Raji (cell line): ENCODE data around the gene NF1.
A peak's percentile ranks its signal among the peaks of the same experiment; 100 is the strongest.

Experiments used
- POLR2A ChIP-seq: IDR thresholded peaks from 2 replicates; pipeline ENCODE4 v1.6.1; 2011; ENCODE audit warnings: low read depth, low read length, control low read depth; ENCODE audit not compliant: insufficient read depth

The NF1 gene

DNA sequence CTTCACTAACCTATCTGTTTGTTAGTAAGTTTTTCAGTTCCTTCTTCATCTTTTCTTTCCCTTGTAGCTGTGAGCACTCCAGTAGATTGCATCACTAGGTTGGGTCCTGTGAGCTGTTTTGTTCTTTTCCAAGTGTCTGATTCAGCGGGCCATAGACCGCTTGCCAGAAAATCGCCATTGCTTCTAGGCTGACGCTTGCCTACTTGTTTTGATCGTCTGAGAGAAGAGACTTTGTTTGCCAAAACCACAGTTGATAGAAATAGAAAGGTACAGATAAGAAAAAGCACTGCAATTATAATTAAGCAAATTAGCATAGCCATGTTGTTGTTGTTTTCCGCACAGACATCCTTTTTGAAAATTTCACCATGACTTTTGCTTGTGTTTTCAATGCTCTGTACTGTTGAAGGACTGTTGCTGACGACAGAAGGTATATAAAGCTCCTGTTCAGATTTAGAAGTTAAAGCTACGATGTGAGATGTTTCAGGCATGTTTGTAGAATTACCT is 223.6 kb downstream of the NF1 start:
- TF ChIP-seq POLR2A: peak; percentile 74

DNA sequence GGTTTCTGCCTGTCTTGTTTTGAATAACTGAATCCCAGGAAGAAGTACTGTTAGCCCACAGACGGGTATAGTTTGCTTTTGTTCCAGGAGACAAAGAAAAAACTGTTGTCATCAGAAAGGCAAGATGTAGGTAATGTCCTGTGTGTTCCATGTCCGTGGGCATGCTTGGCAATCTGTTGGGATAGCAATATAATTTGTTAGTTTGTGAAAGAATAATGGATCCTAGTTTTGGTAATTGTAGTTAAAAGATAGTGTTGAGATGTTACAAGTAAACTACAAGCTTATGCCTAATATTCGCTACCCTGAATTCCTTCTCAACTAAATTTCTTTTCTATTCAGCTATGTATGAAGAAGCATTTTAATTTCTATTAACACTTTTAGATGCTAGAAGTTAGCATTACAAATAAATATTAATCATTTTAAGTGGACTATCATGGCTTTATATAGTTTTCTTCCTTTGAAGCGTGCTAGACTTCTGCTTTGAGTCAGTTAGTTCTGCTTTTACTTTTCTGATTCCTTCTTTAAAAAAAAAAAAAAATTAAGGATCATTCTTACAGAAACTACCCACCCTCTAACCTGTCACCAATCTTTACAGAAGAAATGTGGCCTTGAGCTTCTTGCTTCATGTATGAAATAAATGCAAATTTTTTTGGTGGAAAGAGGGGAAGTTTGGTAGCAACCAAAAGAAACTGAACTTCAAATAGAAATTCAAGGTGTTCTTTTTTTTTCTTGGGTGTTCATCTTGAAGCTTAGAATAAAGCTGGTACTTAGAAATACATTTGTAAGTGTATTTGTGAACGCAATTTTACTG is 224.3 kb downstream of the NF1 start:
- peak; percentile 43; the same call in 1 of the 2 replicates for TF ChIP-seq POLR2A

DNA sequence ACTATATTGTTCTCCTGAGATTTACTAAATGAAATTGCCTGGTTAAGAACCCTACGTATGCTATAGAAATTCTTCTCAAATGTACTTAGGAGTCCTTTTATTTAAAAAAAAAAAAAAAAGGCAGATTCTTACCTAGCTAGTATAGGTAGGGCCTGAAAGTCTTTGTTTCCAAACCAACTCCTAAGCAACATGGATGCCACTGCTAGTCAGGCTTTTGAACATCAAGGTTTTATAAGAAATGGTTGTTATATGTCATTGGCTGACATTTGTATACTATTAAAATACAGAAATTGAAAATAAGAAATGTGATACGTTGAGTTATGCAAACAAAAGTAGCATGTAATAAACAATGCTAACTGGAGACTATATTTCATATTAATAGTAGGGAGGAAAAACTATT is 225.5 kb downstream of the NF1 start:
- TF ChIP-seq POLR2A: no peak

DNA sequence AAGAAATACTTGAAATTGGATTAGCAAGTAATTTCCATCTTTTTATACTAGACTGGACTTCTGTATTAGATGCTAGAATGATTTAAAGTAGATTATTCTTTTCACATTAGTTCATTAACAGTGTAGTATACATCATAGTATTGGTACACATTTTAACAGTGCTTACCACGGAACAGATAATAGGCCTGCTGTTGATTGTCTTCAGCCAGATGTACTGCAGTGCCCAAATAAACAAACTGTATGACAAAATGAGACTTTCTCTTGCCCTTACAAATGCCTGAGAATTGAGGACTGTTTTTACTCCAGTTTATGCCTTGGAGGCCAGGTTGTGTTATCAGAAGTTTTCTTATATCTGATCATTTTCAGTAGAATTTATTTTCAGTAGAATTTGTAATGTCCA is 226.0 kb downstream of the NF1 start:
- TF ChIP-seq POLR2A: no peak

DNA sequence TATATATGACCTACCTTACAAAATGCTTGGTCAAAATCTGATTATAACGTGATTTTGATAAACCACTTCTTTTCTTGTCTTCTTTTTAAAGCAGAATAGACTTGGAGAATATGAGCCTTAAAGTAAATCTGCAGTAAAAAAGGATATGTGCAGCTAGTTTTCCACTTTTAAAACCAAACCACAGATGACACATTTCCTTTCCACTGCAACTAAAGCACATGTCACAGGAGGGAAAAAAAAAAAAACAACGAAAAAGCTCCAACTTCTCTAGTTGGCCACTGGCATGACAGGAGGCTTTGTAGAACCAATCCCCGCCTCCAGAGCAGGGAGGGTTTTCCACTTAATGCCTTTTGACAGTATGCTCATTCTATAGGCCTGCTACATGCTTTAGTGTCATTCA is 226.7 kb downstream of the NF1 start, which contains the start of gene EVI2A:
TSS of gene EVI2A (minus strand) at position 142 of the 400 bp plus-strand sequence. CDS start 2,609 bp downstream, outside the sequence.
- TF ChIP-seq POLR2A: peak; percentile 39

DNA sequence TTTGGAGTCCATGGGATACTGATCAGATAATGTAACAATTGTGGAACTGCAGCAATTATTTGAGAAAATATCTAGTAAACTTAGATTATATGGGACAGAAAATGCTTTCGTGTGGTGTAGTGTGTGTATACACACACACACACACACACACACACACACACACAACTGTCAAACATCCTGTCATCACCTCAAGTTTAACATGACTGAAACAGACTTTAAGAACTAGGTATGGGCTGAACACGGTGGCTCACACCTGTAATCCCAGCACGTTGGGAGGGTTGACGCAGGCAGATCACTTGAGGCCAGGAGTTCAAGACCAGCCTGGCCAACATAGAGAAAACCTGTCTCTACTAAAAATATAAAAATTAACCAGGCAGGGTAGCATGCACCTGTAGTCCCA is 227.2 kb downstream of the NF1 start:
- no peak for TF ChIP-seq POLR2A

DNA sequence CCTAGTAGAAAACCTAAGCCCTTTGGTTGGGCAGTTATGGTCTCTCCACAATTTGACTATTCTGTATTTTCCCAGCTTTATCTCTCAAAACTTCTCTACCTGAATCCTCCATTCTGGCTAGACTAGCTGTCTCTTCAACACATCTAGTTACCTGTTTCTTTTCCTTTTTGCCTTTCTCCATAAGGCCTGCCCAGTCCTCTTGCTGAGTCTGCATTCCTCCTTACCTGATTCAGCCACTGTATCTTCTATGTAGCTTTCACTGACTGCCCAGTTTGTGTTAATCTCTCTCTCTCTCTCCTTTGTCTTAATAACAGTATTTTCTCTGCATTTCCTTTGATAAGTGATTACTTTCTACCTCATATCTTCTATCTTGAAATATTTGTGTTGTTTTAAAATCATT is 228.8 kb downstream of the NF1 start:
- no peak for TF ChIP-seq POLR2A

DNA sequence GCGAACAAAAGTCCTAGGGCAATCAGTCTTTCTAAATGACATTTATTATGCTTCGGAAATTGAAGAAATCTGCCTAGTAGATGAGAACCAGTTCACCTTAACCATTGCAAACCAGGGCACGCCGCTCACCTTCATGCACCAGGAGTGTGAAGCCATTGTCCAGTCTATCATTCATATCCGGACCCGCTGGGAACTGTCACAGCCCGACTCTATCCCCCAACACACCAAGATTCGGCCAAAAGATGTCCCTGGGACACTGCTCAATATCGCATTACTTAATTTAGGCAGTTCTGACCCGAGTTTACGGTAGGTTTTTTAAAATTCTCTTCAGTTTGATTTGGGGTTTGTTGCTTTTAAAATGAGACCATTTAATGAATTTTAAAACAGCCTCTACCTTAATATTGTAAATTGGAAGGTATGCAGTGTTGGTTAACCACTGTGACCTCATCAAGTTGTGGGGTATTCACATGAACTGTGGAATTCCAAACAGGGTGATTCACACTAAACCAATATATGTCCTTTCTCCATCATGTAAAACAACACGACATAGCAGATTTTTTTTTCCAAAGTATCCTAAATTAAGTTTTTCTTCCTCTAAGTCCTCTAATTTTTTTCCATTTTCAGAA is 232.9 kb downstream of the NF1 start:
- no peak for TF ChIP-seq POLR2A

DNA sequence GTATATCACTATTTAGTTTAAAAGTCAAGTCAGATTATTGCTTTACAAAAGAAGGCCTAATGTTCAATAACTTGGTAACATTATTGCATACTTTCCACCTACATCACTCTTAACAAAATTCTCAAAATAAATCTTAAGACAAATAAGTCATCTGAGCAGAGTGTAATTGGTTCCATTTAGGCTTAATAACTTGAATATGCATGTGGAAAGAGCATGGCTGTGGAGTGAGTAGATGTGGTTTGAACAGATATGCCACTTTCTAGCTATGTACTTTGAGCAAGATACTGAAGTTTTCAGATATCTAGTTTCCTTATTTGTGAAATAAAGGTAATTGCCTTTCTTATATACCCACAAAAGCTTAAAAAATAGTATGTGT is 233.4 kb downstream of the NF1 start:
- no peak for TF ChIP-seq POLR2A

DNA sequence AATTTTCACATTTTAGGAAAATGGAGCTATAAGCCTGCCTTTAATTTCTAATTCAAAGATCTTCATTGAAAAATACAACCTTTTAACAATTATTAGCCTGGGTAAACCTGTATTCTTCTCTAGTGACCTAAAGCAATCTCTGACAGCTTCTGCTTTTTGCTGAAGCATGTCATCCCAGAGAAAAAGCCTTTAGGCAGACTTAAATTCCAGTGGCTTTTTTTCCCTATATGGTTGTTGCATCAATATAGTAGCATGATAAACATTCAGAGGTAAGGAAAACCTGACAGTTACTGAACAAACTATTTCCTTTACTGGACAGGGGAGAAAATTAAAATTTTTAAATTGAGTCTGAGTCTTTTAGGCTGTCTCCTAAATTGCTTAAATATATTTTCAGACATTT is 234.4 kb downstream of the NF1 start:
- no peak for TF ChIP-seq POLR2A

DNA sequence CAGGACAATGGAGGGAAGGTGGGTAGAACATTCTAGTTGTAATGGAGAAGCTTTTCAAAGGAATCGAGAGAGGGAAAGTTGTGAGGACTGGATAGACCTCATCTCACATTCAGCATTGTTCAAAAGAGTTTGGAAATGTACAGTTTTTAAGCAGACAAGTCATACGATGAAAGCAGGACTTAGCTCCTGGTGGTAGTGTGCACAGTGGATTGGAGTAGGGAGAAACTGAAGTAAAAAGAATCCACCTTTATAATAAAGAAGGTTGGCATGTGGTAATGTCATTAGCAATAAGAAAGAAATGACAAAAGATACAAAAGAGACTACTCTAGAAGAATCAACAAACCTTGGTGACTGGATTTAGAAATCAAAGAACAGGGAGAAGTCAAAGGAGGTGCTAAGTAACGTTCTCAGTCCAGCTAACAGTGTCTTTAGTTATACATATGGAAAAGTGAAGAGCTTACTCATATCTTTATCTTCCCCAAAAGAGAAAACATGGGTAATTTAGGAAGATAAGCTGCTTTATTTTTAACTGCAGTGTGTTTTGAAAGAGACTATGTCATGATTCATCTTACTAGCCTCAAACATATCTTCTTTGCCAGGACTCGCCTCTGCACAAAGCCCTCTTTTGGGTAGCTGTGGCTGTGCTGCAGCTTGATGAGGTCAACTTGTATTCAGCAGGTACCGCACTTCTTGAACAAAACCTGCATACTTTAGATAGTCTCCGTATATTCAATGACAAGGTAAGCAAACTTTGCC is 245.3 kb downstream of the NF1 start:
- TF ChIP-seq POLR2A: no peak

DNA sequence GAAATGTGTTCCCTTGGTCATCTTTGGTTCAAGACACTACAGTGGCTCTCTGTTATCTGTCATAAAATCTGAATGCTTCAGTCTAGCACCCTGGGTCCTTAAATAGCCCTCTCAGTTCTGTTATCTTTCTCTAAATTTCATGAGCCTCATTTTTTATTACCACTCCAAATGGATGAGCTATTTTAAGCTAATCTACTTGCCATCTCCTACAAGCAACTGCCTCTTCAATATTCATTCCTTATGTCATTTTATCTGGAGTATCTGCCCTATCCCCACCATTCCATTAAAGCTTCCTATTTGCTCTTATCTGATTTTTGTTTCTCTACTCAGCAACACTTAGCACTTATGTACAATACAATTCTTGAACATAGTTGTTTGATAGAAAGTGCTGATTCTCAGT is 254.7 kb downstream of the NF1 start:
- no peak for TF ChIP-seq POLR2A

DNA sequence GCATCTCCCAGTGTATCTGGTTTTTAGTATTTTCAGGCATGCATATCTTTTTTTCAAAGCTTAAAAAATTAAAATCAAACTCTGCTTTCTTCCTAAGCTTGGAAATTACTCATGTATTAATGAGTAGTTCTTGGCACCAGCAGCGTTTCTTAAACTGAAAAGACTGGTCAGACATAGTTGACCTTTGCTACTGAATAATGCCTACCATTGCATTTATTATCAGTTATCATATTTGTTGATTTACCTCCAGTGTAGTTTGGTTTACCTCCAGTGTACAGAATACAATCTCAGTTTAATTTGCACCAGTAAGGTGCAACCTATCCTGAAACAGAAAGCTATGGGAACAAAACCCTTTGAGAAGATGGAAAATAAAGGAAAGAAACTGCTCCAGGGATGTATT is 261.2 kb downstream of the NF1 start:
- TF ChIP-seq POLR2A: no peak

DNA sequence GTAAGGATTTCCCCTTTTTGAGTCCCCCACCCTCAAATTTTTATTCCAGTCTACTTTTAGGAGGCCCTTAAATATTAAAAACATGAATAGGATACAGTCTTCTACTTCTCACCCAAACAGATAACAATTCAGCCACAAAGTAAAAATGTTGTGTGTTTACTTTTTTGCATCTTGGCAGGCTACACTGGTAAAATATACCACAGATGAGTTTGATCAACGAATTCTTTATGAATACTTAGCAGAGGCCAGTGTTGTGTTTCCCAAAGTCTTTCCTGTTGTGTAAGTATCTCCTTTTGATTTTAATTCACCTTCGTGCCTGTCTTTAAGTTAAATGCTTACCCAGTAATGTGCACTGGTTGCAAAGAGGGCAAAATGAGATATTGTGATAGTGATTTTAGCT is 262.3 kb downstream of the NF1 start:
- TF ChIP-seq POLR2A: no peak

DNA sequence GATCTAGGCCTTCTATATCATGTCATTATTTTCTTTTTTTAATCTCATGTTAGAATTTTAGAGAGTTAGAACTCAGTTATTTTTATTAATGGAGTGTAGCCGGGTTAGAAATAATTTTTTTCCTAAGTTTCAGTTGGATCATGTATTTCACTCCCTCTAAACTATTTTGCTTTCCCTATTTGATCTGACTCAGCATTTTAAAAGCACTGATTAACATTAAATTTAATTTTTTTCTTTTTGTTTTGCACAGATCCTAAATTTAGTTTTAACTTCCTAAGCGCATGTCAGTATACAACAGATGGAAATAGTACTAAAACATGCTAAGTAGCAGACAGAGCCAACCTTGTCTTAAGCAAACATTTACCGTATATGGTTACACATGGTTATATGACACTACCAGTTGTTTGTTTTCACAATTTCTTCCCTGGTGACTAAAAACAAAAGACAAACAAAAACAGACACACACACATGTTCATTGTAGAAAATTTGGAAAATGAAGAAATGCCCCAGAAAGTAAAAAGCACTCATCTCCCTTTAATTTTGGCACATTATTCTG is 263.1 kb downstream of the NF1 start:
- TF ChIP-seq POLR2A: no peak
